ENCODE measurements around the gene SLC13A3.

The SLC13A3 gene

DNA sequence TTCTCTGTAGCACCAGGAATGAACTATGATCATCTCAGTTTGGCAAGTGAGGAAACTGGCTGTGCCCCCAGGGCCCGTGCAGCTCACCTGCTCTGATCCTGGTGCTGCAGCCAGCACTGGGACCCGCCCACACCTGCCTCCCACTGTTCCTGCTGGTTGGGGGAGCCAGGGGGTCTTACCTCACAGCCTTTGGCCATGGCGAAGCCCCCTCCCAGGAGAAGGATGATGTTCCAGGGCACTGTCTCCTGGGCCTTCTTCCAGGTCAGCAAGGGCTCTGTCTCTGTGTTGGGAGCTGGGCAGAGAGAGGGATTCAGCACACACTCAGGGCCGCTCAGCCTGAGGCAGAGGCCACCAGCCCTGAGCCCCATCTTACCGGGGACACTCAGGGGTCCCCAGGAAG lies 75.9 kb downstream of the SLC13A3 start:
- TF ChIP-seq FOXM1 (IDR thresholded peaks at IDR 0.05; ENCODE audit: borderline replicate concordance, low read depth) (no peak), EP300 (IDR thresholded peaks at IDR 0.05; ENCODE audit: borderline replicate concordance) (no peak), TAF1 (IDR thresholded peaks at IDR 0.05; ENCODE audit: low read depth) (no peak), TCF12 (IDR thresholded peaks at IDR 0.05; ENCODE audit: low read depth) (no peak), YY1 (IDR thresholded peaks at IDR 0.05; ENCODE audit: low read depth) (no peak), EGR1 (IDR thresholded peaks at IDR 0.05) (no peak), RAD21 (IDR thresholded peaks at IDR 0.05; ENCODE audit: low read depth) (no peak), TEAD4 (IDR thresholded peaks at IDR 0.05) (no peak), ZBTB7A (IDR thresholded peaks at IDR 0.05; ENCODE audit: low read depth) (no peak), NFIC (IDR thresholded peaks at IDR 0.05) (no peak), CREB1 (IDR thresholded peaks at IDR 0.05; ENCODE audit: low read depth) (no peak), CEBPB (IDR thresholded peaks at IDR 0.05) (no peak)
- TF ChIP-seq, protein P1, sequence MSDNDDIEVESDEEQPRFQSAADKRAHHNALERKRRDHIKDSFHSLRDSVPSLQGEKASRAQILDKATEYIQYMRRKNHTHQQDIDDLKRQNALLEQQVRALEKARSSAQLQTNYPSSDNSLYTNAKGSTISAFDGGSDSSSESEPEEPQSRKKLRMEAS (IDR thresholded peaks at IDR 0.05): no peak
- TF ChIP-seq, protein P2, sequence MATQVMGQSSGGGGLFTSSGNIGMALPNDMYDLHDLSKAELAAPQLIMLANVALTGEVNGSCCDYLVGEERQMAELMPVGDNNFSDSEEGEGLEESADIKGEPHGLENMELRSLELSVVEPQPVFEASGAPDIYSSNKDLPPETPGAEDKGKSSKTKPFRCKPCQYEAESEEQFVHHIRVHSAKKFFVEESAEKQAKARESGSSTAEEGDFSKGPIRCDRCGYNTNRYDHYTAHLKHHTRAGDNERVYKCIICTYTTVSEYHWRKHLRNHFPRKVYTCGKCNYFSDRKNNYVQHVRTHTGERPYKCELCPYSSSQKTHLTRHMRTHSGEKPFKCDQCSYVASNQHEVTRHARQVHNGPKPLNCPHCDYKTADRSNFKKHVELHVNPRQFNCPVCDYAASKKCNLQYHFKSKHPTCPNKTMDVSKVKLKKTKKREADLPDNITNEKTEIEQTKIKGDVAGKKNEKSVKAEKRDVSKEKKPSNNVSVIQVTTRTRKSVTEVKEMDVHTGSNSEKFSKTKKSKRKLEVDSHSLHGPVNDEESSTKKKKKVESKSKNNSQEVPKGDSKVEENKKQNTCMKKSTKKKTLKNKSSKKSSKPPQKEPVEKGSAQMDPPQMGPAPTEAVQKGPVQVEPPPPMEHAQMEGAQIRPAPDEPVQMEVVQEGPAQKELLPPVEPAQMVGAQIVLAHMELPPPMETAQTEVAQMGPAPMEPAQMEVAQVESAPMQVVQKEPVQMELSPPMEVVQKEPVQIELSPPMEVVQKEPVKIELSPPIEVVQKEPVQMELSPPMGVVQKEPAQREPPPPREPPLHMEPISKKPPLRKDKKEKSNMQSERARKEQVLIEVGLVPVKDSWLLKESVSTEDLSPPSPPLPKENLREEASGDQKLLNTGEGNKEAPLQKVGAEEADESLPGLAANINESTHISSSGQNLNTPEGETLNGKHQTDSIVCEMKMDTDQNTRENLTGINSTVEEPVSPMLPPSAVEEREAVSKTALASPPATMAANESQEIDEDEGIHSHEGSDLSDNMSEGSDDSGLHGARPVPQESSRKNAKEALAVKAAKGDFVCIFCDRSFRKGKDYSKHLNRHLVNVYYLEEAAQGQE (IDR thresholded peaks at IDR 0.05; ENCODE audit: low read depth): no peak
- TF ChIP-seq, protein P3, sequence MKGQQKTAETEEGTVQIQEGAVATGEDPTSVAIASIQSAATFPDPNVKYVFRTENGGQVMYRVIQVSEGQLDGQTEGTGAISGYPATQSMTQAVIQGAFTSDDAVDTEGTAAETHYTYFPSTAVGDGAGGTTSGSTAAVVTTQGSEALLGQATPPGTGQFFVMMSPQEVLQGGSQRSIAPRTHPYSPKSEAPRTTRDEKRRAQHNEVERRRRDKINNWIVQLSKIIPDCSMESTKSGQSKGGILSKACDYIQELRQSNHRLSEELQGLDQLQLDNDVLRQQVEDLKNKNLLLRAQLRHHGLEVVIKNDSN (IDR thresholded peaks at IDR 0.05): no peak

DNA sequence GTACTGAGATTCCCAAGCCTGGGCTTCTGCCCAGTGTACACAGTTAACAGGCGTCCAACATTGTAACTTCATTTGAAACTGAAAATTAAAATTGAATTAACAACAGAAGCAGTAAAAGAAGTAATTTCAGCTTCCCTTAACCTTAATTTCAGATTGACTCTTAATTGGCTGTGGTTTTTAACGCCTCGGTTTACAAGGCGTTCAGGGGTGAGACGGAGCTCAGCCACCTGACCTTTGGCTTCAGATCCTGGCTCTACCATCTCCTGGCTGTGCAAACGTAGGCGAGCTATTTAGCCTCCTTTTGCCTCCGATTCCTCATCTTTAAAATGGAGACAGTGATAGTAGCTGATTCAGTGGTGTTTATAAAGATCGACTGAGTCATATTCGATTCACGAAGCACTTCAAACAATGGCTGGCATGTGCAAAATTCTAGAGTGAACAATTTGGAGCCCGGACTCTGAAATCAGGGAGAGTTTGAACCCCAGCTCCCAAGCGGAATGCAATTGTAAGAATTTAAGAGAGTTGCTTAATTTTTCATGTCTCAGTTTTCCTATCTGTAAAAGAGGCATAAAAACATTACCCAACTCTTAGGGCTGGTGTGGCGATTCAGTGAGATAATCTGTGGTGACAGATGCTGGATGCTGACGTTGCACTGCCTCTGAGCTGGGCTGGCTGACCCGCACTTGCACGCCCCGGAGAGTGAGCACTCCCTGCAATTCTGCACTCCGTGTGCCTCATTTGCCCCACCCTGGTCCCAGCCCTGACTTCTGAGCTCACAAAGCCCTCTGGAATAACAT lies 77.3 kb downstream of the SLC13A3 start:
- no peak for TF ChIP-seq CEBPB (IDR thresholded peaks at IDR 0.05)
- no peak for TF ChIP-seq FOXM1 (IDR thresholded peaks at IDR 0.05; ENCODE audit: borderline replicate concordance, low read depth)

DNA sequence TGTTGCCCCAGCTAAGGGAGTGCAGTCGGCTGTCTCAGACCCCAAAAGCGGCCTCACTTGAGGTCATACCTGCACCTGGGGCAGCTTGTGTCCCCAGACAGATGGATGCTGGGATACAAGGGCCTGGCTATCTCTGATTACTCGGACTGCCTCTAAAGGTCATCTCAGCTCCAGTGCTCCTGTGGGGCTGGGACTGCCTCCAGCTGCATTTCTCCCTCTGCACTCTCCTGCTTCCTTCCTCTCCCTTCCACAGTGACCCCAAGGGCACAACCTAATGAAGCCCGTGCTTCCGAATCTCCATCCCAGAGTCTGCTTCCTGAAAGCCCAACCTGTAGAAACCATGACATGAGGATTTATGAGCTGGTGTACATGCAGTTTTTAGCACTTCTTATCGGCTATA lies 78.0 kb downstream of the SLC13A3 start:
- TF ChIP-seq EP300 (IDR thresholded peaks at IDR 0.05; ENCODE audit: borderline replicate concordance) (no peak), ZBTB7A (IDR thresholded peaks at IDR 0.05; ENCODE audit: low read depth) (no peak), CEBPB (IDR thresholded peaks at IDR 0.05) (no peak), CREB1 (IDR thresholded peaks at IDR 0.05; ENCODE audit: low read depth) (no peak), EGR1 (IDR thresholded peaks at IDR 0.05) (no peak), RAD21 (IDR thresholded peaks at IDR 0.05; ENCODE audit: low read depth) (no peak), TEAD4 (IDR thresholded peaks at IDR 0.05) (no peak), FOXM1 (IDR thresholded peaks at IDR 0.05; ENCODE audit: borderline replicate concordance, low read depth) (no peak), TCF12 (IDR thresholded peaks at IDR 0.05; ENCODE audit: low read depth) (no peak), YY1 (IDR thresholded peaks at IDR 0.05; ENCODE audit: low read depth) (no peak), NFIC (IDR thresholded peaks at IDR 0.05) (no peak), TAF1 (IDR thresholded peaks at IDR 0.05; ENCODE audit: low read depth) (no peak)
- TF ChIP-seq, protein P2 (IDR thresholded peaks at IDR 0.05; ENCODE audit: low read depth): no peak
- TF ChIP-seq, protein P1 (IDR thresholded peaks at IDR 0.05): no peak
- TF ChIP-seq, protein P3 (IDR thresholded peaks at IDR 0.05): no peak

DNA sequence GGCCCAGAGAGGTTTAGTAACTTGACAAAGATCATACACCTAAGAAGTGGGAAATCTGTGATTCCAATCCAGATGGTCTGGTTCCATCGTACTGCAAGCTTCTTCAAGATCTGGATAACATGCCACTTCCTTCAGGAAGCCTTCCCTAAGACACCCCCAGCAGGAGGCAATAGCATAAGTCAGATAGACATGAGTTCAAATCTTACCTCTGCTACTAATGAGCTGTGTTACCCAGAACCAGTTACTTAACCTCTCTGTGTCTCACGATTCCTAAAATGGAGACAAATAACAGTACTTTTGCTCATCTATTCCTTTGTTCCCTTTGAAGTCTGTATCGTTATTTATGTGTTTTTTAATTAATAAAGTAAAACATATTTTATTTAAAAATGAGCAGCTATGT lies 78.5 kb downstream of the SLC13A3 start:
- no peak for TF ChIP-seq RAD21 (IDR thresholded peaks at IDR 0.05; ENCODE audit: low read depth)
- TF ChIP-seq CEBPB (IDR thresholded peaks at IDR 0.05): no peak
- no peak for TF ChIP-seq TCF12 (IDR thresholded peaks at IDR 0.05; ENCODE audit: low read depth)
- TF ChIP-seq, protein P2 (IDR thresholded peaks at IDR 0.05; ENCODE audit: low read depth): no peak
- TF ChIP-seq TAF1 (IDR thresholded peaks at IDR 0.05; ENCODE audit: low read depth): no peak
- no peak for TF ChIP-seq NFIC (IDR thresholded peaks at IDR 0.05)

Data from Ishikawa (cell line).